ENCODE measurements around the gene COL19A1.

GRCh38 chr6:69818223-69818930 is 48.0 kb upstream of the COL19A1 start:
- TF ChIP-seq CTCF (IDR thresholded peaks at IDR 0.05; ENCODE audit: insufficient read depth, low read length, poor library complexity, severe bottlenecking) = no peak
- TF ChIP-seq EZH2phosphoT487 (conservative IDR thresholded peaks at IDR 0.05; ENCODE audit: low read length) = no peak

Measured in SU-DHL-6 (cell line).